Panc1 (cell line): ENCODE data around the gene COL23A1. TPM values are rescaled to one million over a fixed set of nuclear protein-coding genes. Genes with fewer than 3 reads are reported as not detected.

Source experiments
- ATAC-seq: fragments of 200-7000 bp; cut with Tn5 transposase; 2 replicates; pipeline ENCODE4 v1.9.1; 2020; ENCODE audit warnings: mild to moderate bottlenecking, moderate library complexity
- BruUV-seq: library from RNA; stranded (reverse); fragments of 400-500 nt; replicated peaks from 2 replicates; lab custom pipeline; 2021; lab: Mats Ljungman, UMichigan
- CTCF ChIA-PET: fragments of 300-600 bp; sonication (Branson Sonifier 250); formaldehyde crosslinking; loops from one replicate; lab custom pipeline; 2022; ENCODE audit warnings: antibody characterized with exemption; lab: Charles Lee
- POLR2A ChIA-PET: fragments of 300-600 bp; sonication (Branson Sonifier 250); formaldehyde crosslinking; loops from one replicate; lab custom pipeline; 2022; ENCODE audit warnings: antibody characterized with exemption; lab: Charles Lee
- DNase-seq: peaks from one replicate; pipeline ENCODE4 v3.0.0-alpha.2; 2010; ENCODE audit warnings: low read depth, low spot score
- H3K27ac ChIP-seq: 2 replicates; pipeline ENCODE4 v1.5.1; 2011; ENCODE audit warnings: mild to moderate bottlenecking, low read length, inconsistent platforms
- H3K27me3 ChIP-seq: fragments of 200-500 bp; sonication (Bioruptor generic); 2 replicates; pipeline ENCODE4 v1.6.0; 2014; ENCODE audit warnings: low read length, inconsistent platforms; ENCODE audit not compliant: control insufficient read depth, insufficient read depth
- H3K36me3 ChIP-seq: fragments of 200-500 bp; sonication (Bioruptor generic); 2 replicates; pipeline ENCODE4 v1.5.1; 2014; ENCODE audit warnings: inconsistent platforms, mild to moderate bottlenecking, low read length, moderate library complexity; ENCODE audit not compliant: control insufficient read depth, insufficient read depth
- H3K4me1 ChIP-seq: 2 replicates; pipeline ENCODE4 v1.5.1; 2011; ENCODE audit warnings: inconsistent platforms, mild to moderate bottlenecking, low read length, moderate library complexity; ENCODE audit not compliant: control insufficient read depth, insufficient read depth
- H3K4me3 ChIP-seq, 2 experiments: 2 replicates each; pipeline ENCODE4 v1.5.1; 2011 to 2012; ENCODE audit warnings: low read depth in 2 of 2, low read length in 2 of 2, mild to moderate bottlenecking in 2 of 2, inconsistent platforms in 1 of 2, moderate library complexity in 1 of 2
- H3K9me3 ChIP-seq: fragments of 200-500 bp; sonication (Bioruptor generic); 2 replicates; pipeline ENCODE4 v1.5.1; 2014; ENCODE audit warnings: low read depth, mild to moderate bottlenecking, inconsistent platforms, low read length, moderate library complexity; ENCODE audit not compliant: control insufficient read depth, insufficient read depth
- CTCF ChIP-seq: fragments of 450-650 bp; IDR thresholded peaks from 2 replicates; pipeline ENCODE4 v1.5.1; 2017; ENCODE audit warnings: mild to moderate bottlenecking
- POLR2AphosphoS5 ChIP-seq: IDR thresholded peaks from 2 replicates; pipeline ENCODE4 v1.6.1; 2012; ENCODE audit warnings: mild to moderate bottlenecking, low read depth, low read length, moderate library complexity
- REST ChIP-seq, 2 experiments: IDR thresholded peaks; 2 replicates each; pipeline ENCODE4 v1.6.1; 2011 to 2012; ENCODE audit warnings: low read depth in 2 of 2, control low read depth in 1 of 2, low read length in 1 of 2, mild to moderate bottlenecking in 1 of 2, moderate library complexity in 1 of 2; ENCODE audit not compliant: insufficient read depth in 1 of 2
- SIN3A ChIP-seq: IDR thresholded peaks from 2 replicates; pipeline ENCODE4 v1.6.1; 2012; ENCODE audit warnings: low read depth, mild to moderate bottlenecking, low read length, moderate library complexity, borderline replicate concordance; ENCODE audit not compliant: insufficient read depth
- TCF7L2 ChIP-seq: IDR thresholded peaks from 2 replicates; pipeline ENCODE4 v1.6.1; 2011; ENCODE audit warnings: mild to moderate bottlenecking, low read depth, low read length, inconsistent platforms
- in situ Hi-C: cut with HindIII; loops from 2 replicates; pipeline ENCODE4 v1.10.0; 2016; ENCODE audit warnings: low sequenced_read_pairs, low pct_unique_long_range_greater_than_20kb
- intact Hi-C: fragments of 100-400 bp; cut with micrococcal nuclease; formaldehyde crosslinking; loops from one replicate; pipeline ENCODE4 v1.10.0; 2022; ENCODE audit not compliant: unreplicated experiment
- total RNA-seq: library from RNA; stranded (reverse); gene quantifications from one replicate; pipeline ENCODE4 v1.2.1, GENCODE V29; 2021; ENCODE audit not compliant: unreplicated experiment

The COL23A1 gene
- total RNA-seq, 1 experiment from 2014 or later: 0.05 TPM

- Histone ChIP-seq H3K4me3 (no peak overlapping the region), H3K36me3 (no peaks in the 10 kb centered on the region), H3K27me3 (no peaks in the 10 kb centered on the region), H3K4me1 (no peaks in the 10 kb centered on the region), H3K9me3 (no peaks in the 10 kb centered on the region), H3K27ac (no peak overlapping the region)
- ChIA-PET CTCF (no interaction called here), POLR2A (interaction anchor here (0.6 kb wide), 2 partner anchors 53 to 98 kb away, joined by 3 to 10 read pairs; no protein-coding TSS in a partner anchor)
- in situ Hi-C loops: no loop called here
- ATAC-seq (no peak), DNase-seq (no peak)
- BruUV-seq: no TSS peak
- no peak for TF ChIP-seq SIN3A
- no peak for TF ChIP-seq TCF7L2
- TF ChIP-seq REST (IDR thresholded peaks at IDR 0.05; ENCODE audit: insufficient read depth in 1 of 2, low read depth in 2 of 2, low read length in 1 of 2): no peak
- no peak for TF ChIP-seq CTCF
- TF ChIP-seq POLR2AphosphoS5: no peak
- intact Hi-C loops: no loop called here
Observed at GRCh38 chr5:178464431-178465048, 125.7 kb downstream of the COL23A1 start.

GRCh38 chr5:178463321-178464155 is 126.7 kb downstream of the COL23A1 start:
- in situ Hi-C loops: no loop called here
- Histone ChIP-seq H3K36me3 (no peaks in the 10 kb centered on the region), H3K9me3 (no peaks in the 10 kb centered on the region), H3K27me3 (no peaks in the 10 kb centered on the region), H3K27ac (no peak overlapping the region), H3K4me3 (no peak overlapping the region), H3K4me1 (no peaks in the 10 kb centered on the region)
- no peak for ATAC-seq
- BruUV-seq: no TSS peak
- DNase-seq: no peak
- intact Hi-C loops: no loop called here
- no peak for TF ChIP-seq SIN3A
- TF ChIP-seq POLR2AphosphoS5: no peak
- no peak for TF ChIP-seq CTCF
- TF ChIP-seq TCF7L2: no peak
- TF ChIP-seq REST (IDR thresholded peaks at IDR 0.05; ENCODE audit: insufficient read depth in 1 of 2, low read depth in 2 of 2, low read length in 1 of 2): no peak
- POLR2A ChIA-PET: interaction anchor here (0.6 kb wide), 1 partner anchor 54 kb away, joined by 10 read pairs; no protein-coding TSS in a partner anchor
- CTCF ChIA-PET: no interaction called here
